HCT116 (cell line): Measurements from ENCODE around the gene CSNK1G2. TPM values are rescaled to one million over a fixed set of nuclear protein-coding genes. Genes with fewer than 3 reads are reported as not detected.

Experiments
- ATAC-seq: fragments of 200-7000 bp; cut with Tn5 transposase; 2 replicates; pipeline ENCODE4 v1.9.1; 2020; ENCODE audit warnings: mild to moderate bottlenecking, moderate library complexity
- BruUV-seq: library from RNA; stranded (reverse); fragments of 400-500 nt; replicated peaks from 2 replicates; lab custom pipeline; 2021; lab: Mats Ljungman, UMichigan
- CTCF ChIA-PET: fragments of 300-600 bp; sonication (Branson Sonifier 250); formaldehyde crosslinking; loops from one replicate; lab custom pipeline; 2021; ENCODE audit warnings: antibody characterized with exemption; lab: Charles Lee
- POLR2A ChIA-PET: fragments of 300-600, 350-600 bp; sonication (Branson Sonifier 250); formaldehyde crosslinking; loops from one replicate; lab custom pipeline; 2021; ENCODE audit warnings: antibody characterized with exemption; lab: Charles Lee
- RAD21 ChIA-PET, 2 experiments: fragments of 300-600 bp; sonication (Branson Sonifier 250); formaldehyde crosslinking; loops; one replicate each; lab custom pipeline; 2023; ENCODE audit warnings: low total read pairs in 2 of 2; ENCODE audit not compliant: uncharacterized antibody in 2 of 2, unreplicated experiment in 2 of 2, low non-redundant PET in 1 of 2; lab: Charles Lee
- DNase-seq: peaks from one replicate; pipeline ENCODE4 v3.0.0-alpha.2; 2010; ENCODE audit warnings: low read depth, low spot score
- H2AFZ ChIP-seq: fragments of 200-600 bp; shearing (Covaris generic), sonication (generic); 2 replicates; pipeline ENCODE4 v1.6.1; 2017; ENCODE audit warnings: low read depth, mixed run types, mixed read lengths, antibody characterized with exemption, low read length; ENCODE audit not compliant: poor library complexity, severe bottlenecking
- H3K27ac ChIP-seq: 2 replicates; pipeline ENCODE4 v1.5.1; 2012; ENCODE audit warnings: low read depth, low read length
- H3K27me3 ChIP-seq: fragments of 200-600 bp; sonication (generic); 2 replicates; pipeline ENCODE4 v1.6.1; 2016; ENCODE audit warnings: mixed run types, low read length, mixed read lengths; ENCODE audit not compliant: insufficient read depth
- H3K36me3 ChIP-seq, 2 experiments: fragments of 200-500 bp in 1 of 2; fragments of 200-600 bp in 1 of 2; sonication (Bioruptor generic) in 1 of 2; sonication (generic) in 1 of 2; 2 replicates each; pipeline versions ENCODE4 v1.5.1 to v1.6.1; 2014 to 2016; ENCODE audit warnings: low read length in 2 of 2, inconsistent platforms in 1 of 2, mixed read lengths in 1 of 2, mixed run types in 1 of 2; ENCODE audit not compliant: insufficient read depth in 2 of 2, control insufficient read depth in 1 of 2
- H3K4me1 ChIP-seq, 2 experiments: fragments of 200-600 bp in 1 of 2; sonication (generic) in 1 of 2; 2 replicates each; pipeline versions ENCODE4 v1.5.1 to v1.6.1; 2012 to 2017; ENCODE audit warnings: low read length in 2 of 2, inconsistent platforms in 1 of 2, mild to moderate bottlenecking in 1 of 2, mixed read lengths in 1 of 2, mixed run types in 1 of 2, moderate library complexity in 1 of 2; ENCODE audit not compliant: insufficient read depth in 2 of 2, control insufficient read depth in 1 of 2
- H3K4me2 ChIP-seq: fragments of 200-600 bp; sonication (generic); 2 replicates; pipeline ENCODE4 v1.6.1; 2017; ENCODE audit warnings: mixed run types, low read length, mixed read lengths
- H3K4me3 ChIP-seq, 2 experiments: fragments of 200-600 bp in 1 of 2; sonication (generic) in 1 of 2; replicated peaks in 1 of 2; 2 replicates each; pipeline ENCODE4 v1.5.1; 2011 to 2016; ENCODE audit warnings: low read length in 2 of 2, control low read depth in 1 of 2, low read depth in 1 of 2, mild to moderate bottlenecking in 1 of 2, mixed read lengths in 1 of 2, mixed run types in 1 of 2
- H3K79me2 ChIP-seq: fragments of 200-600 bp; sonication (generic); 2 replicates; pipeline ENCODE4 v1.6.1; 2017; ENCODE audit warnings: mild to moderate bottlenecking, mixed run types, low read length, moderate library complexity, mixed read lengths; ENCODE audit not compliant: insufficient read depth
- H3K9ac ChIP-seq: fragments of 200-600 bp; sonication (generic); 2 replicates; pipeline ENCODE4 v1.6.1; 2016; ENCODE audit warnings: low read length, mixed read lengths
- H3K9me2 ChIP-seq: fragments of 200-600 bp; sonication (generic), shearing (Covaris generic); 2 replicates; pipeline ENCODE4 v1.6.1; 2017; ENCODE audit warnings: mixed run types, mild to moderate bottlenecking, moderate library complexity; ENCODE audit not compliant: insufficient read depth
- H3K9me3 ChIP-seq, 2 experiments: fragments of 200-500 bp in 1 of 2; fragments of 200-600 bp in 1 of 2; sonication (Bioruptor generic) in 1 of 2; sonication (generic) in 1 of 2; 2 replicates each; pipeline ENCODE4 v1.6.1; 2014 to 2017; ENCODE audit warnings: low read length in 2 of 2, mixed read lengths in 2 of 2, inconsistent platforms in 1 of 2, low read depth in 1 of 2, mild to moderate bottlenecking in 1 of 2, mixed run types in 1 of 2, moderate library complexity in 1 of 2; ENCODE audit not compliant: control insufficient read depth in 1 of 2, insufficient read depth in 1 of 2
- H4K20me1 ChIP-seq: fragments of 200-600 bp; sonication (generic), shearing (Covaris generic); 2 replicates; pipeline ENCODE4 v1.6.1; 2017; ENCODE audit warnings: mixed run types, mild to moderate bottlenecking, moderate library complexity; ENCODE audit not compliant: insufficient read depth
- EGR1 ChIP-seq: IDR thresholded peaks from 2 replicates; pipeline ENCODE4 v1.6.1; 2012; ENCODE audit warnings: low read depth
- ELF1 ChIP-seq: IDR thresholded peaks from 2 replicates; pipeline ENCODE4 v1.6.1; 2012; ENCODE audit warnings: low read depth, borderline replicate concordance
- EZH2 ChIP-seq: fragments of 200-600 bp; sonication (generic); IDR thresholded peaks from 2 replicates; pipeline ENCODE4 v1.6.1; 2017; ENCODE audit warnings: antibody characterized with exemption, mixed run types
- EZH2phosphoT487 ChIP-seq: fragments of 200-600 bp; IDR thresholded peaks from 2 replicates; pipeline ENCODE4 v1.6.1; 2018; ENCODE audit warnings: antibody characterized with exemption, borderline replicate concordance
- FOSL1 ChIP-seq: IDR thresholded peaks from 2 replicates; pipeline ENCODE4 v1.6.1; 2012; ENCODE audit warnings: low read depth
- JUND ChIP-seq: IDR thresholded peaks from 2 replicates; pipeline ENCODE4 v1.6.1; 2012
- POLR2AphosphoS5 ChIP-seq: IDR thresholded peaks from 2 replicates; pipeline ENCODE4 v1.6.1; 2011; ENCODE audit warnings: mild to moderate bottlenecking, low read depth, low read length, moderate library complexity
- TCF7L2 ChIP-seq: IDR thresholded peaks from 2 replicates; pipeline ENCODE4 v1.7.0; 2011; ENCODE audit warnings: borderline replicate concordance, inconsistent platforms; ENCODE audit not compliant: insufficient read depth, insufficient read length; ENCODE audit errors: extremely low read depth
- YY1 ChIP-seq: IDR thresholded peaks from 2 replicates; pipeline ENCODE4 v1.6.1; 2011; ENCODE audit warnings: low read length, low read depth, moderate library complexity, mild to moderate bottlenecking; ENCODE audit not compliant: insufficient replicate concordance; ENCODE audit errors: extremely low read depth
- ZNF274 ChIP-seq: fragments of 200-500 bp; sonication (Bioruptor generic); IDR thresholded peaks from 2 replicates; pipeline ENCODE4 v1.6.1; 2014; ENCODE audit warnings: mild to moderate bottlenecking, low read depth, low read length, inconsistent platforms
- intact Hi-C: fragments of 100-400 bp; cut with micrococcal nuclease; formaldehyde crosslinking; loops from 2 replicates; pipeline ENCODE4 v1.10.0; 2022
- total RNA-seq: library from RNA; stranded (reverse); gene quantifications from one replicate; pipeline ENCODE4 v1.2.1, GENCODE V29; 2021; ENCODE audit not compliant: unreplicated experiment
- TF ChIP-seq, protein P1 (sequence below), 3 experiments: fragments of 200-600 bp in 1 of 3; sonication (generic) in 1 of 3; IDR thresholded peaks in 2 of 3; conservative IDR thresholded peaks in 1 of 3; 2 replicates each; pipeline ENCODE4 v1.5.1; 2012 to 2017; ENCODE audit warnings: low read depth in 2 of 3, low read length in 2 of 3, antibody characterized with exemption in 1 of 3, borderline replicate concordance in 1 of 3, control low read depth in 1 of 3, mild to moderate bottlenecking in 1 of 3, mixed read lengths in 1 of 3, mixed run types in 1 of 3, moderate library complexity in 1 of 3; ENCODE audit not compliant: insufficient read depth in 1 of 3
- TF ChIP-seq, protein P2 (sequence below): IDR thresholded peaks from 2 replicates; pipeline ENCODE4 v1.6.1; 2011; ENCODE audit warnings: mild to moderate bottlenecking, low read length, moderate library complexity; ENCODE audit not compliant: insufficient replicate concordance; ENCODE audit errors: extremely low read depth
- TF ChIP-seq, protein P3 (sequence below): IDR thresholded peaks from 2 replicates; pipeline ENCODE4 v1.6.1; 2012

Gene CSNK1G2
- total RNA-seq, 1 experiment from 2014 or later, result 97.9 TPM

DNA sequence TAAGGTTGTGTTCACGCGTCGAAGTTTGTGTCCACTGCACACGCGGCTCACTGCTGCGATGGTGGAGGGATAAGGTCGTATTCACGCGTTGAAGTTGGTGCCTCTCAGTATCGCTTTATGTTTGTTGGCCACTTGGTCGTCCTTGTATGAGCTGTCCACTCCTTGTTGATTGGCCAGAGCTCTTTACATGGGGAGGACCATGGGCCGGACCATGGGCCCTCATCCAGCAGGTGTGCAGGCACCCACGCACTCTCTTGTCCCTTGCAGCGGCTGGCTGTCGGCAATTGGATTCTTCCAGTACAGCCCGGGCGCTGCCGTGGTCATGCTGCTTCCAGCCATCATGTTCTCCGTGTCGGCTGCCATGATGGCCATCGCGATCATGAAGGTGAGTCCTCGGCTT is 18.2 kb upstream of the CSNK1G2 start:
- no peak for TF ChIP-seq FOSL1
- TF ChIP-seq, protein P1, sequence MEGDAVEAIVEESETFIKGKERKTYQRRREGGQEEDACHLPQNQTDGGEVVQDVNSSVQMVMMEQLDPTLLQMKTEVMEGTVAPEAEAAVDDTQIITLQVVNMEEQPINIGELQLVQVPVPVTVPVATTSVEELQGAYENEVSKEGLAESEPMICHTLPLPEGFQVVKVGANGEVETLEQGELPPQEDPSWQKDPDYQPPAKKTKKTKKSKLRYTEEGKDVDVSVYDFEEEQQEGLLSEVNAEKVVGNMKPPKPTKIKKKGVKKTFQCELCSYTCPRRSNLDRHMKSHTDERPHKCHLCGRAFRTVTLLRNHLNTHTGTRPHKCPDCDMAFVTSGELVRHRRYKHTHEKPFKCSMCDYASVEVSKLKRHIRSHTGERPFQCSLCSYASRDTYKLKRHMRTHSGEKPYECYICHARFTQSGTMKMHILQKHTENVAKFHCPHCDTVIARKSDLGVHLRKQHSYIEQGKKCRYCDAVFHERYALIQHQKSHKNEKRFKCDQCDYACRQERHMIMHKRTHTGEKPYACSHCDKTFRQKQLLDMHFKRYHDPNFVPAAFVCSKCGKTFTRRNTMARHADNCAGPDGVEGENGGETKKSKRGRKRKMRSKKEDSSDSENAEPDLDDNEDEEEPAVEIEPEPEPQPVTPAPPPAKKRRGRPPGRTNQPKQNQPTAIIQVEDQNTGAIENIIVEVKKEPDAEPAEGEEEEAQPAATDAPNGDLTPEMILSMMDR (IDR thresholded peaks at IDR 0.05 in 2 of 3, conservative IDR thresholded peaks at IDR 0.05 in 1 of 3; ENCODE audit: borderline replicate concordance in 1 of 3, insufficient read depth in 1 of 3, low read depth in 2 of 3, low read length in 2 of 3), result no peak
- TF ChIP-seq, protein P2, sequence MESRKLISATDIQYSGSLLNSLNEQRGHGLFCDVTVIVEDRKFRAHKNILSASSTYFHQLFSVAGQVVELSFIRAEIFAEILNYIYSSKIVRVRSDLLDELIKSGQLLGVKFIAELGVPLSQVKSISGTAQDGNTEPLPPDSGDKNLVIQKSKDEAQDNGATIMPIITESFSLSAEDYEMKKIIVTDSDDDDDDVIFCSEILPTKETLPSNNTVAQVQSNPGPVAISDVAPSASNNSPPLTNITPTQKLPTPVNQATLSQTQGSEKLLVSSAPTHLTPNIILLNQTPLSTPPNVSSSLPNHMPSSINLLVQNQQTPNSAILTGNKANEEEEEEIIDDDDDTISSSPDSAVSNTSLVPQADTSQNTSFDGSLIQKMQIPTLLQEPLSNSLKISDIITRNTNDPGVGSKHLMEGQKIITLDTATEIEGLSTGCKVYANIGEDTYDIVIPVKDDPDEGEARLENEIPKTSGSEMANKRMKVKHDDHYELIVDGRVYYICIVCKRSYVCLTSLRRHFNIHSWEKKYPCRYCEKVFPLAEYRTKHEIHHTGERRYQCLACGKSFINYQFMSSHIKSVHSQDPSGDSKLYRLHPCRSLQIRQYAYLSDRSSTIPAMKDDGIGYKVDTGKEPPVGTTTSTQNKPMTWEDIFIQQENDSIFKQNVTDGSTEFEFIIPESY, result no peak
- no peak for TF ChIP-seq EZH2
- TF ChIP-seq, protein P3, sequence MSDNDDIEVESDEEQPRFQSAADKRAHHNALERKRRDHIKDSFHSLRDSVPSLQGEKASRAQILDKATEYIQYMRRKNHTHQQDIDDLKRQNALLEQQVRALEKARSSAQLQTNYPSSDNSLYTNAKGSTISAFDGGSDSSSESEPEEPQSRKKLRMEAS, result no peak
- TF ChIP-seq POLR2AphosphoS5, result no peak
- no peak for TF ChIP-seq ELF1
- TF ChIP-seq ZNF274, result no peak
- no peak for TF ChIP-seq EGR1
- no peak for TF ChIP-seq JUND
- TF ChIP-seq TCF7L2, result no peak
- TF ChIP-seq EZH2phosphoT487, result no peak
- TF ChIP-seq YY1, result no peak
- Histone ChIP-seq H3K9ac (no peak overlapping the region), H3K36me3 (peaks cover 6 to 11% of the 10 kb centered on the region in 2 experiments; a peak in 3 of 4 replicates), H3K4me3 (no peak overlapping the region), H2AFZ (no peak overlapping the region), H4K20me1 (no peaks in the 10 kb centered on the region), H3K9me2 (no peaks in the 10 kb centered on the region), H3K9me3 (no peaks in the 10 kb centered on the region), H3K27me3 (no peaks in the 10 kb centered on the region), H3K4me1 (no peaks in the 10 kb centered on the region), H3K4me2 (no peak overlapping the region), H3K79me2 (no peaks in the 10 kb centered on the region), H3K27ac (no peak overlapping the region)
- intact Hi-C loops, result no loop called here
- ChIA-PET CTCF (no interaction called here), POLR2A (no interaction called here), RAD21 (no interaction called here)
- no TSS peak for BruUV-seq
- ATAC-seq, result no peak
- DNase-seq, result no peak
